Measurements from ENCODE around the gene CDKN3.

CDKN3 gene

DNA sequence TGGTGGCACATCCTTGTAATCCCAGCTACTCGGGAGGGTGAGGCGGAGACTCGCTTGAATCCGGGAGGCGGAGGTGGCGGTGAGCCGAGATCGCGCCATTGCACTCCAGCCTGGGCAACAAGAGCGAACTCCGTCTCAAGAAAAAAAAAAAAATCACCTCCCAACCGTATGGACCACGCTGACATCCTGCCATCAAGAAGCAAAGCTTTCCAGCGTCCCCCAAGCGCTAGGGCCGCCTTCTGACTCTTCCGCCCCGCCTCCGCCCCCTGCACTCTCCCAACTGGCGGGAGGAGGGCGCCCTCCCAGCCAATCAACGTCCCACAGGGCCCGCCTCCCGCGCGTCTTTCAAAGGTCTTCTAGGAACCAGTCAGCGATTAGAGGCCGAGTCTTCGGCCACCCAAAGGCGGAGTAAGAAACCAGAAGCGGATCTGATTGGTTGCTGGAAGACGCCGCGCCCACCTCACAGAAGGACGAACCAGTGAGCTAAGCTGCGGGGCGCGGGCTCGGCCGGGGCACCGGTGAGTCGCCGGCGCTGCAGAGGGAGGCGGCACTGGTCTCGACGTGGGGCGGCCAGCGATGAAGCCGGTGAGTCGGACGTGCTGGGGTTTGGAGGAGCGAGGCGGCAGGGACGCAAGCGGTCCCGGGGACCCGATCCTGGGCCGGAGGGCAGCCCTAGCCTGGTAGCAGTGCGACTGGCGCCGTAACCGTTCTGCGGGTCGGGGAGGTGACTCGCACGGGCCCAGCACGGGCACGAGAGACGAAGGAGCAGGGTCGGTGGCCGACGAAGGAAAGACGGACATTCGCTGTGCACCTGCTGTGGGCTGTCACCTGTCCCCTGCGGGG is at the start of gene CDKN3:
Gene CDKN3, plus strand, starts transcription at position 515 of the 843 bp plus-strand sequence. Its CDS starts 62 bp downstream, at position 577.
- peak; percentile 100 for DNase-seq

- no peak for DNase-seq
Observed at GRCh38 chr14:54347044-54347443, 49.8 kb upstream of the CDKN3 start.

- peak; percentile 52 for DNase-seq
Observed at GRCh38 chr14:54348001-54348611, 48.7 kb upstream of the CDKN3 start.

DNA sequence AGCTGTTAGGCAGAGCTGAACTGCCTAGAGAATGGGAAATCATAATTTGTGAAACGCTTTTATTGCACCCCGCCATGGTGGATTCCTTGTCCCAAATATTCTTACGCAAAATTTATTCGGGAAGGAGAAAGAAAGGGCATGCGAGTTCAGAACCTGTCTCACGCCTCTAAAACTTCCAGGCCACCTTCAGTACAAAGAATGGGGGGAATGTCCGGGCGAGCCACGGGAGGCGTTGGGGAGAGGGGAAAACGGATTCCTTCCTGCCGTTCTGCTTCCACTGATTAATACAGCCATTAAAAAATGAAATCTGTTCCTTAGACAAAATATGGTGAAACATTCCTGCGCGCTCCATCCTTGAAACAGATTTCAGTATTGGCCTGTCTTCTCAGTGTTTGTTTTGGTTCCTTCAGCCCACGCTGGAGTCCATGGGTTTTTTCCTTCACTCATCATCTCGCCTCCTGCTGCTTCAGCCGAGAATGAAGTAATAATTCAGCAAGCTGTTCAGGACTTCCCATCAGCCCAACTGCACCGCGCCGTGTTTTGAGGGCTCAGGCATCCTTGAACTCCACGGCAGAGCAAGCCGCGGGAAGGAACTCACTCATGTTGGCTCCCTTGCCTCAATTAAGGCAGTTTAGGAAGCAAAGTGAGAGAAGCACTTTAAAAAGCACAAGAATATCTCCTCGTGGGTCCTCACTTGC is 47.7 kb upstream of the CDKN3 start:
- peak; percentile 5 for DNase-seq

GRCh38 chr14:54349713-54350112 is 47.1 kb upstream of the CDKN3 start:
- DNase-seq, result no peak

DNA sequence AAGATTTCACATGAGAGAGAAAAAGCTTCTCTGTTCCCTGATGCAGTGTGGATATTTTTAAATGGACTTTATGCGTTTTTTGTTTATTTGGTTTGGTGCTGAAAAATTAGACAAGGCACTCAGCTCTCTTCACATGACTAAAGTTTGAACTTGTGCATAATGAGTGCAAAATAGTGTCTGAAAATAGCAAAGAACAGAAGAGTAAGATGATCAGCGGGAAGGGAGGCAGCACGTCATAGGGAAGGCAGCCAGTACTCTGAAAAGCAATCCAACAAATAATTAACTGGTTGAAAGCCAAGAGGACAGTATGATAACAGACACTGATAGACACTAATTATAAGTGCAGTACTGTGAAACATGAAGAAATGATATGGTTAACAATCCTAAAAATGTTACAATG is 46.6 kb upstream of the CDKN3 start:
- no peak for DNase-seq

DNA sequence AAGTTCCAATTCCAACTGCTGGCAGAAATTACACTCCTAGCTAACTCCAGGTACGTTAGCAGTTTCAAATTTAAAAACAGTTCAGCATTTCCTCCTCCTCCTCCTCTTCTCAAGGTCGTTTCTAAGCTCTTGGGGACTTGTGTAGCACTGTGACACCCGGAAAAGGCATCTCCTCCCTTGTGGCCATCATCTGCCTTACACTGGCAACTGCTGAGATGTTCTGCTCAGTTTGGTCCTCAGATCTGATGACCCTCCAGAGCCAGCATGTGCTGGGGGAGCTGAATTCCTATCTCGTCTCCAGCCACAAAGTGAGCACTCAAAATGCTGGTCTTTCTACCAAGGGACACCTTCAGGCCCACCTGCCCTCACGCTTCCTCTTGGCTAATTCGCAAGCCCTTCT is 43.5 kb upstream of the CDKN3 start:
- no peak for DNase-seq

DNA sequence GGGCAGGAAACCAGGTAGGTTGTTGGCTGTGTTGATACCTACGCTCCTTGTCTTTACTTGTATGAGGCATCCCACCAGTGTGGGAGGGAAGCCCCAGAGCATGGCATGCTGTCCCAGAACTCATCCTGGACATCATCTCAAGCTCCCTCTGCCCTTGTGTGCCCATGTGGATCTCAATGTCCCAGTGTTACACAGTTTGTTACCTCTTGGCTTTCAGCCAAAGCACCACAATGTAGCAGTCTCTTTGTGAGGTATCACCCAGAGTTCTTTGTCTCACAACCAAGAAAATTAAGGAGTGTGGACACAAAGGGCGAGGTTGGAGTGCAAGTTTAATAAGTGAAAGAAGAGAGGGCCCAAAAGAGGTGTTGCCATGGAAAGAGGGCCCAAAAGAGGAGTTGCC is 43.1 kb upstream of the CDKN3 start:
- DNase-seq, result no peak

- DNase-seq, result peak; percentile 12
Observed at GRCh38 chr14:54354096-54354495, 42.7 kb upstream of the CDKN3 start.

GRCh38 chr14:54354968-54355641 is 41.7 kb upstream of the CDKN3 start:
- no peak for DNase-seq

DNA sequence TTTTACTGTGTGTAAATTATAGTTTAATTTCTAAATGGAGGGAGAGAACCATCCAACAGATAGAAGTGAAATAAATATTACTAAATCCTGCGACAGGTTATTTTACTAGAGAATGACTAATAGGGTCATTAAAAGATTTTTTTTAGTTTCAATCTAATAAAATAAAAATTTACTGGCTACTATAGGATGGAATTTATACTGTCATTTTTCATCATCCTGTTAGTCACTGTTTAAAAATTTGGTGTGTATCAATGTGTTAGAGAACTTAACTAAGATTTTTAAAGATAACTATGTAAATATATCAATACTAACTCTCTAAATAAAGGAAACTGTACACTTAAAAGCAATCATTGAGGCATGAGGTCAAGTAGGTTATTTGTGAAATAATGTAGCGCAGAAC is 41.1 kb upstream of the CDKN3 start:
- DNase-seq, result no peak

- DNase-seq, result no peak
Observed at GRCh38 chr14:54356172-54356571, 40.6 kb upstream of the CDKN3 start.

- no peak for DNase-seq
Observed at GRCh38 chr14:54360667-54361066, 36.1 kb upstream of the CDKN3 start.

GRCh38 chr14:54362089-54362504 is 34.7 kb upstream of the CDKN3 start:
- no peak for DNase-seq

- no peak for DNase-seq
Observed at GRCh38 chr14:54362759-54363437, 33.9 kb upstream of the CDKN3 start.

- DNase-seq, result no peak
Observed at GRCh38 chr14:54364555-54365415, 32.0 kb upstream of the CDKN3 start.

- no peak for DNase-seq
Observed at GRCh38 chr14:54366736-54367735, 29.8 kb upstream of the CDKN3 start.

DNA sequence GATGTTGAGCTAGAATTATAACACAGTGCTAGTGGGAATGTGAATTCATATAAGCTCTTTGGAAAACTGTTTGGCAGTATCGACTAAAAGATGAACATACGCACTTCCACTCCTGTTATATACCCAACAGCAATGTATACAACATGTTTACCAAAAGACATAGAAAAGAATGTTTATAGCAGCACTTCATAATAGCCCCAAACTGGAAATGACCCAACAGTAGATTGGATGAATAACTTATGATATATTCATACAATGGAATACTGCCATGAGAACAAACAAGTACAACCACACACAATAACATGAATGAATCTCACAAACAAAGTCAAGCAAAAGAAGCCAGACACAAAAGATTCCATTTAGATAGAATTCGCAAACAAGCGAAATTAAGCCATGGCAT is 28.5 kb upstream of the CDKN3 start:
- no peak for DNase-seq

DNA sequence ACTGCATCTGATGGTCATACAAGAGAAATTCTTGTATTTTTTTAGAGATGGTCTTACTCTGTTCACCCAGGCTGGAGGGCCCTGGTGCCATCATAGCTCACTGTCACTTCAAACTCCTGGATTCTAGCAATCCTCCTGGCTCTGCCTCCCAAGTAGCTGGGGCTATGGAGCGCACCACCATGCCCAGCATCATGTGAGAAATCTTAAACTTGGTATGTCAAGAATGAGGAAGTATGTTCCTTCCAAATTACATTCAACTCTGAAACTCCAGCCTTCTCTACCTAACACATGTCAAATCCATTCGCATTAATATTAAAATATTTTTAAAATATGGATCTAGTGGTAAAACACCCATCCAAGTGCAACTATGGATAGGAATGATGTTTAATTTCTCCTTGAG is 27.5 kb upstream of the CDKN3 start:
- DNase-seq, result no peak

All from inflammatory macrophage treated with lipopolysaccharide for 4 hours (primary cell).